ENCODE measurements around the gene RSPO4. TPM values are rescaled to one million over a fixed set of nuclear protein-coding genes. Genes with fewer than 3 reads are reported as not detected.

RSPO4 gene
- under 1 TPM; 0.08 to 0.12 TPM for total RNA-seq

DNA sequence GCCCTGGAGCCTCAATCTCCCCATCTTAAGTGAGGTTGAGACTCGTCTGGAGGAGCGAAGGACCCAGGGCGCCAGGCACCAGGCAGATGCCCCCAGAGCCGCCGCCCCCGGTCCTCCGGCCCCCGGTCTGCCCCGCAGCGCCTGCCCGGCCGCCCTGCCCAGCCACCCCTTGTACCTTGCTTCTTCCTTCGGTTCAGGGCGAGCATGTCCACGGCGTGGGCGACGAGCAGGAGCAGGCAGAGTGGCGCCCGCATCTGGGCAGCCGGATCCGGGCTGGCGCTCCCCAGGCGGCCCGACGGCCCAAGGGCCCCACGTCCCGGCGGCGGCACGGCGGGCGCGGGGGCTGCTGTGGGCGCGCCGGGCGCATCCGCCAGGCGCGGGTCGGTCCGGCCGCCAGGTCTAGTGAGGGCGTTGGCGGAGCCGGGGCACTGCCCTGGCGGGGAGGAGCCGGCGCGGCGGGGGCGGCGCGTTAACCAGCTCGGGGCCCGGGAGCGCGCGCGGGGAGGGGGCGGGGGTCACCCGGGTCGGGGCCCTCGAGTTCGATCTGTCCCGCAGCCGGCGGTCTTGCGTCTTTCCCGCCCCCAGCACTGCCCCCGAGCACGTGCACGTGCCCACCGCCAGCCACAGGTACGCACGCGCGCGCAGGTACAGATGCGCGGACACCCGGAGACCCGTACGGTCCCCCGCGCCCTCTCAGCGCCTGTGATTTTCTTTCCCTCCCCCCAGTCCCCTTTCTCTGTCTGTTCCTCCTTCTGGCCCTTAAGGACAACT lies at the start of gene RSPO4:
Gene RSPO4, minus strand, starts transcription at position 401 of the 771 bp plus-strand sequence. Its CDS starts 147 bp downstream, at position 254.
- H3K4me3 ChIP-seq: no peak within 1 kb of the TSS
- no peak for DNase-seq

DNA sequence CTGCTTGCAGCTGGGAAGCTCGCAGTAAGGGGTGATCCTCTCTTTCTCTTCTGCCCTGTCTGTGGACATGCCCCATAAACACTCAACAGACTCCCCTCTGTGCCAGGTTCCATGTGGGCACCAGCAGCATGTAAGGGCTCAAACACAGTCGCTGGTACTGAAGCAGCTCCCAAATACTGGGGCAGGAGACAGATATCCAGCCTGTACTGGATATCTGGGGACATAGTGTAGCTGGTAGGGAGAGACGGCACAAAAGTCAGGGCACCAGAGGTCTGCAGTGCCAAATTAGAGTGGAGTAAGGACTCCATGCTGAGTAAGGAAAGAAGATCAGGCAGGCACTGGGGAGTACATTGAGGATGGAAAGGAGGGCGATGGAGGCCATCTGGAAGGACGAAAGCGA lies 48.3 kb upstream of the RSPO4 start:
- no peak overlapping the region for H3K27ac ChIP-seq
- no peaks in the 10 kb centered on the region for H3K9me3 ChIP-seq
- no peak overlapping the region for H3K4me3 ChIP-seq
- TF ChIP-seq, protein P1, sequence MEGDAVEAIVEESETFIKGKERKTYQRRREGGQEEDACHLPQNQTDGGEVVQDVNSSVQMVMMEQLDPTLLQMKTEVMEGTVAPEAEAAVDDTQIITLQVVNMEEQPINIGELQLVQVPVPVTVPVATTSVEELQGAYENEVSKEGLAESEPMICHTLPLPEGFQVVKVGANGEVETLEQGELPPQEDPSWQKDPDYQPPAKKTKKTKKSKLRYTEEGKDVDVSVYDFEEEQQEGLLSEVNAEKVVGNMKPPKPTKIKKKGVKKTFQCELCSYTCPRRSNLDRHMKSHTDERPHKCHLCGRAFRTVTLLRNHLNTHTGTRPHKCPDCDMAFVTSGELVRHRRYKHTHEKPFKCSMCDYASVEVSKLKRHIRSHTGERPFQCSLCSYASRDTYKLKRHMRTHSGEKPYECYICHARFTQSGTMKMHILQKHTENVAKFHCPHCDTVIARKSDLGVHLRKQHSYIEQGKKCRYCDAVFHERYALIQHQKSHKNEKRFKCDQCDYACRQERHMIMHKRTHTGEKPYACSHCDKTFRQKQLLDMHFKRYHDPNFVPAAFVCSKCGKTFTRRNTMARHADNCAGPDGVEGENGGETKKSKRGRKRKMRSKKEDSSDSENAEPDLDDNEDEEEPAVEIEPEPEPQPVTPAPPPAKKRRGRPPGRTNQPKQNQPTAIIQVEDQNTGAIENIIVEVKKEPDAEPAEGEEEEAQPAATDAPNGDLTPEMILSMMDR (IDR thresholded peaks at IDR 0.05): no peak
- no peaks in the 10 kb centered on the region for H3K4me1 ChIP-seq
- no peaks in the 10 kb centered on the region for H3K36me3 ChIP-seq
- no peaks in the 10 kb centered on the region for H3K27me3 ChIP-seq
- intact Hi-C loops (cut with DNase I): no loop called here
- no peak for DNase-seq
- H3K9ac ChIP-seq (ENCODE audit: low read depth in 2 of 2, low read length in 2 of 2): no peak overlapping the region

More for the DNA sequence above, at the start of gene RSPO4:
- TF ChIP-seq, protein P1 (IDR thresholded peaks at IDR 0.05): no peak
- peaks cover 23% of the 10 kb centered on the region for H3K27me3 ChIP-seq
- H3K27ac ChIP-seq: no peak within 1 kb of the TSS
- intact Hi-C loops (cut with DNase I): no loop called here
- H3K36me3 ChIP-seq: no peaks in the 10 kb centered on the region
- H3K9ac ChIP-seq (ENCODE audit: low read depth in 2 of 2, low read length in 2 of 2): no peak within 1 kb of the TSS
- no peaks in the 10 kb centered on the region for H3K9me3 ChIP-seq
- H3K4me1 ChIP-seq: no peaks in the 10 kb centered on the region

DNA sequence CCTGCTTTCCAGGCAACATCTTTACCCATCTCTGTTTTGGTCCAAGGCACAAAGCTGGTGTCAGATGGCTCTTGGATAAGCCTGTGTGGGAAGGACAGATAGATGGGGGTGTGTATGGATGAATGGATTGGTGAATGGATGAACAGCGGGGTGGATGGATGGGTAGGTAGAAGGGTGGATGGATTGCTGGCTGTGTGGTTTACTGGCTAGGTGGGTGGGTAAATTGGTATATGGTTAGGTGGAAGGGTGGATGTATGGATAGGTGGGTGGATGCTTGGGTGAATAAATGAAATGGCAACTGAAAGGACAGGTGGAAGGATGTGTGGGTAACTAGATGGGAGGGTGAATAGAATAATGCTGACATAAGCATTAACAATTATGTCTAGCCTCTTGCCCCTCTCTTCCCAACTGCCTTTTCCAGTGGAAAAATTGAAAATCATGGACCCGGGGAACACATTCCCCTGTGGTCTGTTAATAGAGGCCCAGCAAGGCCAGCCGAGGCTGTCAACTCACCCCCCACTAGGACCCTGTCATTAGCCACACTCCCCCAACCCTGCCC lies 43.8 kb upstream of the RSPO4 start:
- TF ChIP-seq, protein P1 (IDR thresholded peaks at IDR 0.05): no peak

DNA sequence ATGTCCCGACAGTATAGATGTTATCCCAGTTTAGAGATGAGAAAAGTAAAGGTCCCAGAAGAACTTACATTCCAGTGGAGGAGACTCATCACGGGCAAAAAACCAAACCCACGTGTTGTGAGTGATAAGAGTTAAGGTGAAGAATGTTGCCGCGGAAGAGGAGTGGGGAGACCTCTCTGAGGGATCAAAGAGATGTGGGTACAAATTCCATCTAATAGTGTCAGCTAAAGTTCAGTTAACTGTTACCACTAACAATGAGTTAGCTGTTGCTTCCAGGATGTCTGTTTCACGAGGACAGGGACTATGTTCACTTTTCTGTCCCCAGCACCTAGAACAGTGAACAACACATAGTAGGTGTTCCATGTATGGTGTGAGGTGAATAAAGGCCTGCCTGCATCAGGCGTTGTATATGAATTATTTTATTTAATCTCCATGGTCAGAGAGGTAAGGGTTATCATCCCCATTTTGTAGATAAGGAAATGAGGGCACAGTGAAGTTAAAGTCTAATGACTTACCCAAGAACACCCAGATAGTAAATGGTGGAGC lies 39.8 kb upstream of the RSPO4 start:
- TF ChIP-seq, protein P1 (IDR thresholded peaks at IDR 0.05): no peak
- no peak overlapping the region for H3K4me3 ChIP-seq
- intact Hi-C loops (cut with DNase I): no loop called here
- H3K4me1 ChIP-seq: no peaks in the 10 kb centered on the region
- no peak overlapping the region for H3K9ac ChIP-seq (ENCODE audit: low read depth in 2 of 2, low read length in 2 of 2)
- no peak for DNase-seq
- no peaks in the 10 kb centered on the region for H3K36me3 ChIP-seq
- H3K27ac ChIP-seq: no peak overlapping the region
- H3K9me3 ChIP-seq: no peaks in the 10 kb centered on the region
- no peaks in the 10 kb centered on the region for H3K27me3 ChIP-seq

More for the DNA sequence above, 43.8 kb upstream of the RSPO4 start:
- no peak overlapping the region for H3K27ac ChIP-seq
- H3K27me3 ChIP-seq: no peaks in the 10 kb centered on the region
- H3K9ac ChIP-seq (ENCODE audit: low read depth in 2 of 2, low read length in 2 of 2): no peak overlapping the region
- no peaks in the 10 kb centered on the region for H3K4me1 ChIP-seq
- intact Hi-C loops (cut with DNase I): no loop called here
- H3K4me3 ChIP-seq: no peak overlapping the region
- H3K36me3 ChIP-seq: no peaks in the 10 kb centered on the region
- no peaks in the 10 kb centered on the region for H3K9me3 ChIP-seq
- DNase-seq: no peak

DNA sequence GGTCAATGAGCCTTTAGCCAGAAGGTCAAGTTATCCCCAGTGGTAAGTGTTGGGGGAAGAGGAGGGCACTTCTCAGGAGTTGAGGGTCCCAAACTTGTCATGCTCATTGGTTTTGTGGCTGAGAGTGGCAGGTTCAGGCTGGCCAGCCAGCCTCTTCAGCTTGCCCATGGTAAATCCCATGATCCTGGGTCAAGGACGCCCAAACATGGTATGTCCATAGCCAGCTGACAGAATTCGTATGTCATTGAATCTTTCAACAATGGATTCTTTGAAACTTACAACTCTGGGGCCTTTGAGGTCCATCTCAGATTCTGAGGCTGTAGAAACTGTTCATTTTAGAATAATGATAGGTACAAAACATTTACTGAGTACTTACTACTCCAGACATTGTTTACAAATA lies 36.1 kb upstream of the RSPO4 start:
- no peak overlapping the region for H3K4me3 ChIP-seq
- H3K27ac ChIP-seq: no peak overlapping the region
- no peak for DNase-seq
- TF ChIP-seq, protein P1 (IDR thresholded peaks at IDR 0.05): no peak
- H3K36me3 ChIP-seq: no peaks in the 10 kb centered on the region
- H3K9ac ChIP-seq (ENCODE audit: low read depth in 2 of 2, low read length in 2 of 2): no peak overlapping the region
- intact Hi-C loops (cut with DNase I): no loop called here
- no peaks in the 10 kb centered on the region for H3K27me3 ChIP-seq
- no peaks in the 10 kb centered on the region for H3K9me3 ChIP-seq
- no peaks in the 10 kb centered on the region for H3K4me1 ChIP-seq

Measured in colonic mucosa (tissue), 4 donors.